HG03342 (cell line): ENCODE results near the gene KNCN.

ENCODE experiments used
- ATAC-seq: cut with Tn5 transposase; IDR thresholded peaks from one replicate; pipeline ENCODE4 v1.9.1; 2021; ENCODE audit warnings: mild to moderate bottlenecking, moderate library complexity; ENCODE audit not compliant: unreplicated experiment

The KNCN gene

GRCh38 chr1:46526013-46526690, 25.3 kb downstream of the KNCN start:
- no peak for ATAC-seq

DNA sequence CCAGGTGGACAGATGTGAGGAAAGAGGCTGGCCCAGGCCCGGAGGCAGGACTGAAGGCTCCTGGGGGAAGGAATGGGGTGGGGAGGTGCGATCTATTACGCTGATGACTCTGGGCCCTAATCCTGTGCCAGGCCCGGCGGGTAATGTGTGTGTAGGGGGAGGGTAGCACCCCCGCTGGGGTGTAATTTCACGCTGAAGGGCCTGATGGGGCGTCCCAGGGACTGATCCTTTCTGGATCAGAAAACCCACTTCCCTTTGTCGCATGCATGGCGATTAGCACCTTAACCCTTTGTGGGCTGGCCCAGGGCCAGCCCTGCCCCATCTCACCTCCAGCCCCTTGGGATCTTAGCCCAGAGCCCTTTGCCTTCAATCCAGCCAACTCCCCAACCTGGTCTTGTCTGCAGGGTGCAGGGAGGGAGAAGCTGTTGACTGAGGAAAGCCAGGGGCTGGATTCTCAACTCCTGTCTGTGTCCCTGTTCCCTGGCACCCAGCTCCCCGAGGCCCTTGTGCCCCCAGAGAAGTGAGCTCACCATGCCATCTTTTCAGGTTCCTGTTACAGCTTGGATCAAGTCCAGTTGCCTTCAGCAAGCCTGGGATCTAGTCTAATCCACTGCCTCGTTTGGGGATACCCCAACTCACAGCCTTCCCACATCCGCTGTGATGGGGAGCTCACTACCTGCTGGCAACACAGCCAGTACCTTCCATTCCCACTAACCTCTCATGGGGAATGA, 26.0 kb downstream of the KNCN start:
- no peak for ATAC-seq

DNA sequence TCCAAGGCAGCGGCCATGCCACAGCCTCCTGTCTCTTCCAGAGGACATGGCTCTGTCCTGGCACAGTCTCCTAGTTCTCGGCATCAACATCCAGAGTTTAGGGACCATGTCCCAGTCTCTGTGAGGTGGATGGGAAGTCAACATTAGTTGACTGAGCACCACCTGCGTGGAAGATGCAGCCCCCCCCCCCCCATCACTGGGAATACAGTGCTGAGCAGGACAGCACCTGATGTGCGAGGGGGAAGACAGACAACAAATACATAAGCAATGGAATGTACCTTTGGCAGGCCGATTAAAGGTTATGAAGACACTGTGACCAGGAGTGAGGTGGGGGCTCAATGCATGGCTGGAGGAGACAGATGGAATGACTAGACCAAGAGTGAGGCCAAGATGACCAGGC, 26.6 kb downstream of the KNCN start:
- no peak for ATAC-seq

DNA sequence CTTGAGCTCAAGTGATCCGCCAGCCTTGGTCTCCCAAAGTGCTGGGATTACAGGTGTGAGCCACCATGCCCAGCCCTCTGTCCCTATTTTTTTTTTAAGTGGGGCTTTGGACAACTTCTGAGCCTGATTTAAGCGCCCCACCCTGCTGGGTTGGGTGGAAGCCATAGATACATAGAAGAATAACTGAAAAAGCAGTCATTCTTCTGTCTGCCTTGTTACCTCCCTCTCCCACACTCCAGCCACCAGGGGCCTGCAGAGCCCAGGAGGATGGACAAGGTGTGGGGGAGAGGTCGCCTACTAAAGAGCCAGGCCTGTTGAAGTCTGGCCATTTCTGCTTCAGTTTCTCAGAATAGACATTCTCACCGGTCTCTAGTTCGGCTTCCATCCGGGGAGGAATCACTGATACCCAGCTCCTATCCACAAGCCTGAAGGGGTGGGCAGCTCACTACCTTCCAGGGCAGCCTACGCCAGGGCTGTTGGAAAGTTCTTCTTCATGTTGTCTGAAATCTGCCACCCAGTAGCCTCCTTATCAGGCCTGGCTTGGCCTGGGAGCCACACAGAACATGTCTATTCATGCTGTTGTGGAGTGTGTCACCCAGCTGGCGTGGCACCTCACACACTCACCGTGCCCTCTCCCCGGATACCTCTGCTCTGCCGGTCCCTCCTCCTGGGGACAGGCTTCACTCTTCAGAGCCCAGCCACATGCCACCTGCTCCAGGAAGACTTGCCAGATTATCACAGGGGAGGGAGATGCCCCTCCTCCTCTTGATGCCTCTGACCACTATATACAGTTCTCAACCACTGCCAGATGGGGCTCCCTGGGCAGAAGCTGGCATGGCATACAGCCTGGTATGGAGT, 27.7 kb downstream of the KNCN start:
- no peak for ATAC-seq

DNA sequence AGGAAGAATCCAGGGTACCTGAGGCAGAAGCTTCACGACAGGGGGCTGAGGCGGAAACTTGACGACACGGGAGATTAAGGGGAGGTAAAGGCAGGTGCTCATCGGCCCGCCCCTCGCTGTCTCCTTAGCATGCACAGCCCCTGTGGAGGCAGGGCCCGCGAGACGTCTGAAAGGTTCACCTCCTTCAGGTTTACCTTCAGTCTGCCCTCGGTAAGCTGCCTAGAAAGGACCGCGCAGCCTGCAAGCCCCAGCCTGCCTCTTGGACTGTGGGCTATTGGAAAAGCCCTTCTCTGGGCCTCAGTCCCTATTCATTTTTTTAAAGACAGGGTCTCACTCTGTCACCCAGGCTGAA, 28.5 kb downstream of the KNCN start:
- ATAC-seq = no peak

DNA sequence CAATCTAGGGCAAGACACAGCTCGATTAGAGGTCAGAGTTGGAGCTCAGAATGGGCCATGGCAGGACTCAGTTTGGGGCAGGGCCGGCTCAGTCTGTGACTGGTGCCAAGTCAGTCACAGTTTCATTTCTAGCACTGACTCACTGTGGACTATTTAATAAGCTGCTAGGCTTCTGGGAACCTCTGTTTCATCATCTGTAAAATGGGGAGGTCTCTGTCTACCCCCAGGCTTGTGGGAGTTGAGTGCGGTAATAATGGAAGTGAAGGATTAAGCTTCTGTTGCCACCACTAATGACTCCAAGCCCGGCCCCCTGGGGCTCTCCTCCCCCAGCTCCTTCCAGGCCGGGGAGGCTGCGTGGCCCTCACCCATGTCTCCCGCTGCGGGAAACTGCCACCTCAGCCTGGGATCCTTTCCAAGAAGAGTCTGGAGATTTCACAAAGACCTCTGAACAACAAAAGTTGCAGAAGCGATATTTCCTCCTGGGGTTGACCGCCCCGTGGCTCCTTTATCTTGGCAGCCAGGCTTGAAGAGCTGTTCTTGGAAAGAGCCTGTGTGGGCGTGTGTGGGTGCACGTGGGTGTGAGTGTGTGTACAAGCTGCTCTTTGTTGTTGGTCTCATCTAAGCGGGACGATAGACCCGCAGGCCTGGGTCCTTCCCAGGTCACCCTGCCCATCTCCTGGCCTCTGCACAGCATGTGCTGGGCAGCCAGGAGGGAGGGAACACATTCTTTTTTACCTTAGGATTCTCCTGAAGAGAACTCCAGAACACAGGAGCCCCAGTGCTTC, 29.1 kb downstream of the KNCN start:
- no peak for ATAC-seq

DNA sequence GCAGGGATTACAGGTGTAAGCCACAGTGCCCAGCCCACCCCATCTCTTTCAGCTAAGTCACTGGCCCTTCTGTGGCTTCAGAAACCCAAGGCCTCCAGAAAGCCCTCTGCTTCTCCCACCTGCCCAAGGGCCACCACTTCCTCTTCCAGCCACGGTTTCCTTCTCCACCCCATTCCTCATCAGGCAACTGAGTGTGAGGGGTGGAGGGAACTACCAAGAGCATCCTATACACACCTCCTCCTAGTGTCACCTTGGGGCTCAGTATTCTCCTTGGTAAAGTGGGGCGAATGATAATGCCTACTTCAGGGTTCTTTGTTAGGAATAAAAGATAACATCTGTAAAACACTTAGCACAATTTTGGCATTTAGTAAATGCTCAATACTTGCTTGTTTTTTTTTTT, 30.0 kb downstream of the KNCN start:
- no peak for ATAC-seq

GRCh38 chr1:46520063-46520911, 31.2 kb downstream of the KNCN start:
- ATAC-seq = no peak

- no peak for ATAC-seq
Observed at GRCh38 chr1:46519209-46519608, 32.2 kb downstream of the KNCN start.

- ATAC-seq = no peak
Observed at GRCh38 chr1:46517932-46518498, 33.4 kb downstream of the KNCN start.

- ATAC-seq = no peak
Observed at GRCh38 chr1:46517010-46517600, 34.3 kb downstream of the KNCN start.

DNA sequence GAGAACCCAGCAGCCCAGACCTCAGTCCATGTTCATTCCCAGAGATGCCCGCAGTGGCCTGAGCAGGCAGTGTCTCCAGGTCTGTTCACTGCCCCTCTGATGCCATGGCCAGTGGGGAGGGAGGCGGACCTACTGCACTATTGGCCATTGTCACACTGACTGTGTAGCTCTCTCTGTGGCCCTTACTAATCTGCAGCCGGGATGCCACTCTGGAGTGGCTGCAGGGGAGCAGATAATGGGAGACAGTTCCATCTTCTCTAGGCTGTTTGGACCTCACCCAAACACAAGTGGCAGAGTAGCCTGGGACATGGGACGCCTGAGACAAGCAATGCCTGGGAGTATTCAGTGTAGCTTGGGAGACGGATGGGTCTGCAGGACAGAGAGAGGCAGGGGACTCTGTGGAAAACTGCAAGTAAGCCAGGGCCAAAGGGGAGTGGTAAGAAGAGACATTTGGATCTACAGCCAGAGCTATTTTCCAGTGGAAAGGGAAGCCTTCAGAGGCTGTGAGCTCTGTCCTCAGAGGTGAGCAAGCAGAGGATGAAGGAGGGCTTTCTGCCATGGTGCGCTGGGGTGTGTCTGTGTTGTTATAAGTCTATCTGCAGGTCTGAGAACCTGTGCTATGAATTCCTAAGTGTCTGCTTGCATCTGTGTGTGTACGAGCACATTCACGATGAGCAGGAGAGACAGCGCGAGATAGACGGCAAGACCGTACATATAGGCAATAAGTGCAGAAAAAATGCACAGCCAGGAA, 35.1 kb downstream of the KNCN start:
- ATAC-seq = no peak

GRCh38 chr1:46515576-46515975, 35.9 kb downstream of the KNCN start:
- ATAC-seq = no peak

- no peak for ATAC-seq
Observed at GRCh38 chr1:46513536-46513935, 37.9 kb downstream of the KNCN start.

GRCh38 chr1:46512792-46513190, 38.7 kb downstream of the KNCN start:
- no peak for ATAC-seq

DNA sequence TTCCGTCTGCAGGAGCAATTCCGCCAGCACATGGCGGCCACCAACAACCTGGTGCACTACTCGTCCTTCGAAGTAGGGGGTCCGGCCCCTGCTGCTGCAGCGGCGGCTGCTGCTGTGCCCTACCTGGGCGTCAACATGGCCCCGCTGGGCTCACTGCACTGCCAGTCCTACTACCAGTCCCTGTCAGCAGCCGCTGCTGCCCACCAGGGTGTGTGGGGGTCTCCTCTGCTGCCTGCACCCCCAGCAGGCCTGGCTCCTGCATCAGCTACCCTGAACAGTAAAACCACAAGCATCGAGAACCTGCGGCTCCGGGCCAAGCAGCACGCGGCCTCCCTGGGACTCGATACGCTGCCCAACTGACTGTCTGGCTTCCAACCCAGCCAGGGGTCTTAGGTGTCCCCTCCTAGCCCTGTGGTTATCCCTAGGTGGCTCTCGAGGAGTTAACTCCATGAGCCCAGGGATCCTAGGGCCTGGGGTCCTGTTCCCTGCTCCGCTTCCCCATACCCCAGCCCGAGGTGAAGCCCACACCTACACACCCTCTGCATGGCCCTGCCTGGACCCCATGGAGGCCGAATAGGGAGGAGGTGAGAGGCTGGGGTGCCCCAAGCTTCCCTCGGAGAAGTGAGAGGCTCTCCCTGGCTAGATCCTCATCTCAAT, 39.2 kb downstream of the KNCN start:
- ATAC-seq = no peak

DNA sequence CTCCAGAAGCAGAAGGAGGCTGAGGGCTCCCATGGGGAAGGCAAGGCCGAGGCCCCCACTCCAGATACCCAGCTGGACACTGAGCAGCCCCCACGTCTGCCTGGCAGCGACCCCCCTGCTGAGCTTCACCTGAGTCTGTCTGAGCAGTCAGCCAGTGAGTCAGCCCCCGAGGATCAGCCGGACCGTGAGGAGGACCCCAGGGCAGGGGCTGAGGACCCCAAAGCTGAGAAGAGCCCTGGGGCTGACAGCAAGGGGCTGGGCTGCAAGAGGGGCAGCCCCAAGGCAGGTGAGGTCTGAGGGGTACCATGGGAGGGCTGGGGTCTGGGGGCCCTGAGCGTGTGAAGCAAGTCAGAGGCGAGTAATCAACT, 40.5 kb downstream of the KNCN start:
- ATAC-seq = no peak

- ATAC-seq = no peak
Observed at GRCh38 chr1:46510341-46510997, 41.0 kb downstream of the KNCN start.
